Renal cortical epithelial cell (primary cell): Measurements from ENCODE around the gene CHSY3. TPM values are rescaled to one million over a fixed set of nuclear protein-coding genes. Genes with fewer than 3 reads are reported as not detected.

Experiments
- DNase-seq: peaks from one replicate; pipeline ENCODE4 v3.0.0-alpha.2; 2011; ENCODE audit warnings: low read depth
- total RNA-seq: library from RNA; depleted of rRNA; stranded (reverse); fragments of >200 nt; gene quantifications from 2 replicates; pipeline ENCODE4 v1.2.3, GENCODE V29; 2014

Gene CHSY3
- total RNA-seq, 1 donor from 2014 or later = 0.70 TPM

DNA sequence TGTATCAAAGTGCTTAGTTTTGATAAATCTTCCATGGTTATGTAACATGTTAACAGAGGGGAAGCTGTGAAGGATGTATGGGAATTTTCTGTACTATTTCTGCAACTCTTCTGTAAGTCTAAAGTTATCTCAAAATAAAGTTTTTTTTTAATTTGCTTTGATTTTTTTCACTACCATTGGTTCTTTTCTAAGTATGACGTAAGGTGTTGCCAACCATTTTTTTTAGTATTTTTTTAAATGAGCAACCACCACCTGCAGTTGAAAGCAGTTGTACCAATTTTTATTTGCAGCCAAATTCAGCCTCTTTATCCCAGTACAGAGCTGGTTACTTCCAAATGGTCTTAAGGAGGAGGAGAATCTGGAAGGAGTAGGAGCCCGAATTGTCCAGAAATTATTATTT lies 192.2 kb downstream of the CHSY3 start:
- DNase-seq = no peak

DNA sequence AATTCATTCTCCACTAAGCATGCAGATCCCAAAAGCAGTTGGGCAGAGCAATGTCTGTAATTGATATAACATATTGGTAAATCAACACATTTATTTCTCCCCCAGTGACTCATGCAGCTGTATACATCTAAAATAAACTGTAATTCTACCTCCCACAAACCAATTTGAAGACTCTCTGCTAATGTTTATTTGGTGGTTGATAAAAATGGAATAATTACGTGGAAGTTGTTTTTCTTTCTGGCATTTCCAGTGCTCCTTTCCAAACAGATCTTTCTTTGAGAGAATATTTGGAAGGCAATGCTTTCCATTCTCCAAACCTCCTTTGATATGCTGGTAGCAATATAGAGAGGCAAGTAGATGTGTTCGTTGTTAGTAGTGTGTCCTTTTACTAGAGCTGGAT lies 194.7 kb downstream of the CHSY3 start:
- no peak for DNase-seq

DNA sequence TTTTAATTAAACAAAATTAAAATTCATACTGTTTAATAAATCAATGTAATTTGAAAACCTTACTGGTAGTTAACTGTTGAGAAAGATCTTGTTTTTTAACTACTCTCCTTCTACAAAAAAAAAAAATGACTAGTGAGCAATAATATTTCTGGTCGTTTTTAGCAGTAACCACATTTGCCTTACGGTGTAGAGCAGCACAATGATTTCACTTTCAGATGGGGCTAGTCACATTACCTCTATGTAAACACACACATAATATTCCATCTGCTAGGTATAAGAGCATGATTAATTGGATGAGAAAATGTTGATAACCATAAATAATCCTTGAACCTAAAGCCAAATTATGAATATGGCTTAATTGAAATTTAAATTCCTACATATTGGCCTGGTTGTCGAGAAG lies 198.1 kb downstream of the CHSY3 start:
- no peak for DNase-seq

- no peak for DNase-seq
Measured at GRCh38 chr5:130102960-130103359, 198.7 kb downstream of the CHSY3 start.

DNA sequence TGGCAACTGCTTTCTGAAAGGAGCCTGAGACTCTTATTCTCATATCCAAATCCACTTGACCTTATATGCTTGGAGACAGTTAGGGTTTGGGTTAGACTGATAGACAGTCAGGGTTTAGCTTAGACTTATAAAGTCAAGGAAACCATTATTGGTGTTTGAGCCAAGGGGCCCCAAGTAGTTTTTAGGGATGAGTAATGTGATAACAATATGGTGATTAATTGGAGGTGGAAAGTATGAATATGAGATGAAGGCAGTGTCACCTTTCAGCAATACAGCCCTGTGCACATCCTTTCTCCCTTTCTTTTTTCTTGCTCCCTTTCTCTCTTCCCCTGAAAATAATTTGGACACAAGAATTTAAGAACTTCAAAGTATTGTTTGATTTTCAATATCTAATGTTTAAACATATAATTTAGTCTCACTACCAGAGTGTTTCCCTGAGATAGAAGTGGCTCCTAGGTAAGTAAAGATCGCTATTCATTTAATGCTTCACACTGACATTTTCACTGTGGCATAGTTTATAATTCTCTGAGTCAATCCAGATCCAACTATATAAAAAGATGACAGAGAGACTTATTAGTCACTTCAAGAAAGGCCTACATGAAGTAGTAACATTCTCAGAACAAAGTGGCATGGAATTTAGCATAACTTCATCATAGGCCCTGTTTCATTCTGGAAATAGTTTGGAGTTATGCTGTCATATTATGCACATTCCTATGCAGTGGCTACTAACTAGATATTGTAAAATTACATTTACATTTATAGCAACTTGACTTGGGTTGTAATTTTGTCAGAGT lies 200.8 kb downstream of the CHSY3 start:
- DNase-seq = no peak

GRCh38 chr5:130106480-130106879 lies 202.2 kb downstream of the CHSY3 start:
- DNase-seq = no peak

DNA sequence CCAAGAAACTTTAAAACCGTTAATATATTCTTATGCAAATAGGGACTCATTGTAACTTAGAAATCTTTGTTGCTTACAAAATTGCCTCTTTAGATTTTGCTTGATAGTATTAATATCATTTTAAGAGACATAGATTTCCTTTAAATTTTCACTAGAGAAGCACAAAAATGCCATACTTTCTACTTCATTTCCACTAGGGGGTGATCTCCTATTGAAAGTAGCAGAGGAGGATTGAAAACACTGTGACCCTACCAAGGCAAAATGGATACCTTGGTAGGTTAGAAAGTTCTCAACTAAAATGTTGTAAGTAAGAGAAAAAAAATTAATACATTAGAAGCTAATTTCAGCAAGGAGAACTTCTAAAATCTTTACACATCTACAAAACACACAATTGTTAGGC lies 204.9 kb downstream of the CHSY3 start:
- peak; percentile 52 for DNase-seq

- no peak for DNase-seq
Measured at GRCh38 chr5:130110328-130110727, 206.1 kb downstream of the CHSY3 start.

DNA sequence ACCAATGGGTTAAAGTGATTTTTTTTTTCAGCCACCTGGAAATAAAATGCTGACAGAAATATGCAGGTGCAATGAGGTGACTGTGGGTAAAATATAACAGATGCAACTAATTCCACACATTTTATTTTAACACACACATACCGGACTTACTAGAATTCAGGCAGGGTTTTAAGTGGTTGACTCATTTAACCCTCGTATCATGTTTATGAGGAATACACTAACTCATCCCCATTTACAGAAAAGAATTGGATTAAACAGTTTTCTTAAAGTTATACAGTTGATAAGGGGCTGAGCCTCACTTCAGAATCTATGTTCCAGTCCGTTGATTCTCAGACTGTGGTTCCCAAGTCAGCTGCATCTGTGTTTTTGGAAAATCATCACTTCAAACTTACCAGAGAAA lies 207.5 kb downstream of the CHSY3 start:
- no peak for DNase-seq

- no peak for DNase-seq
Measured at GRCh38 chr5:130112246-130112645, 208.0 kb downstream of the CHSY3 start.

DNA sequence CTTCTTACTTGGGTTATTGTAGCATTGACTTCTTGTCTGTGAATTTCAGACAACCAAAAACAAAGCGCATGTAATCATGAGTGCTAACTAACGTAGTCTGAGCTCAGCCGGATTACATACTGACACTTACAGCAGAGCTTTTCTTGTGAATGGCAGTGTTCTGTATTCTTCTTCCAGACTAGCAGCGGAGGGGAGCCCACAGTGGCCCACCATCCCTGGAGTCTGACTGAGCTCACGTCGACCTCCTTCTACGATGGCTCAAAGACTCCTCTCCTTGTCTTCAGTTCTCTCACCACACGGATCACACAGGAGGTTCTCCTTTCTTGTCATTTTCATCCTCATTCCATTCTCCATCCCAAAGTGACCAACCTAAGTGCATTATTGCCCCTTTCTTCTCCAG lies 211.4 kb downstream of the CHSY3 start:
- DNase-seq = no peak

GRCh38 chr5:130116462-130116861 lies 212.2 kb downstream of the CHSY3 start:
- DNase-seq = no peak

- DNase-seq = no peak
Measured at GRCh38 chr5:130116972-130117371, 212.7 kb downstream of the CHSY3 start.

GRCh38 chr5:130126746-130127145 lies 222.5 kb downstream of the CHSY3 start:
- DNase-seq = no peak

DNA sequence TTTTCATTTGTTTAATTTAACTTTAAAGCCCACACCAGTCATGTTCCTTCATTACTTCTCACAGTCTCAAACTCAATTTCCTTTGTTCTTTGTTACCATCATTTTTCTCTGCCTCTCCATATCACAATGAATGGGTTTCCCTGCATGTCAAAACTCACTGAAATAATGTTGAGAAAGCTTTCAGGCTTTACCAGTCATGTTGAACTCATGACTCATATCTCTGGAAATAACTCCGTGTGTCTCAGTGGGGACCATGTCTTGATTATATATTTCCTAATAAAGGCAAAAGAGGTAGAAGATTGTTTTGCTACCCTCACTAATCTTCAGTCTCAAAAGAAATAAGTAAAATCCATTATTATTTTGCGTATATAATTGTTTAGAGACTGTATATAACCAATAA lies 231.2 kb downstream of the CHSY3 start:
- DNase-seq = peak; percentile 85

GRCh38 chr5:130136300-130136699 lies 232.0 kb downstream of the CHSY3 start:
- no peak for DNase-seq

DNA sequence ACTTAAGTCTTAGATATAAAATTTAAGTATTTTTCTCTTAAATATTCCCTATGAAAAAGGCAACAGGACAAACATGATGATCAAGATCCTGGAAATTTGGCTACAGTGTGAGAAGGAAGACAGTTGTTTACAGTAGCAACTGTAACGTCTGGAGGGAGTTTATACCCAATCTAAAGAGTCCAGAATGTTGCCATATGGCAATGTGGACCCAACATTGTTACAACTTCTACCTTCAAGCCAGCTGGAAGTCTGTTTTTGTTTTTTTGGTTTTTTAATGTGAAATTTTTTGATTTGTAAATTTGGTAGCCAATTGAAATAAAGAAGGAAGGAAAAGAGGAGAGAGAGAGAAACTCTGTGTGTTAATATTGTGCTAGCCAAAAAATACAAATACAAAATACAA lies 233.4 kb downstream of the CHSY3 start:
- DNase-seq = no peak

- no peak for DNase-seq
Measured at GRCh38 chr5:130138406-130139045, 234.3 kb downstream of the CHSY3 start.

- DNase-seq = peak; percentile 28
Measured at GRCh38 chr5:130141659-130142320, 237.5 kb downstream of the CHSY3 start.

DNA sequence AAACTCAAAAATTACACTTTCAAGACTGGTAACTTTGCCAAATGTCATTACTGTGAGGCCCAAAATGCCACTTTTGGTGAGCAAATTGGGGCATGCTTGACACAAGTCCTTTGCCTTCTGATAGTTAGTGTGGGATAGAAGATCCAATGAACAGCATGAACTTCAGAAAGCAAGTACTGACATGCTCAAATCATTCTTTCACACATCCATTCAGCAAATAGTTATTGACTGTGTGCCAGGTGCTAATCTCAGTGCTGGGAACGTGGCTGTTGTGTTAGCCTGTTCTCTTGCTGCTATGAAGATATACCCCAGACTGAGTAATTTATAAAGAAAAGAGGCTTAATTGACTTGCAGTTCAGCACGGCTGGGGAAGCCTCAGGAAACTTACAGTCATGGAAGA lies 247.0 kb downstream of the CHSY3 start:
- no peak for DNase-seq

DNA sequence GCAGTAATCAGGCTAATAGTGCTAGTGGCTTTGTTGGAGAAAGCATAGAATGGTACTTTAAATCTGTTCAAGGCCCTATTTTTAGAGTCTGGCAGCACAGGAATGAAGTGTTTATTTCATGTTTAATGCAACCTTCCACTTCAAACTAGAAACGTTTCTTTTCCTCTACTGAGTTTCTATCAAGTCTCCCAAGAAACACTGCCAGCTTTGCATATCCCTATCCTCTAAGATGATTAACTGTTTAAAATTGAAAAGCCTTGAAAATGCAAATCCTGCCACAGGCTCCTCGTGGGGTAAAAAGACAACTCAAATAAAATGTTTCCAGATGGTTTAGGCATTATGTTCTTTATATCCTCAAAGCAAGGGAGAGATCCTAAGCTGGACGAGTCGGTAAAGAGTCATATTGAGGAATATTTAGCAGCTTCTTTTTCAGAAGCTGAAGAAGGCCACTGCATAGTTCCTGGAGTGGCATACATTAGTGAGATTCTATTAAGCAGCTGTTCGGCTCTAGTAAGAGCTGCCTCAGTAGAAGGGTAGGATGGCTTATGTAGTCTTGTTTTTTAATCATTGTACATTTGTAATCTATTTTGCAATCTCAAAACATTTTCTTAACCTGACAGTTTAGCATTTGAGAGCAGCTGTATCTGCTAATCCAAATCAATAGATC lies 251.2 kb downstream of the CHSY3 start:
- no peak for DNase-seq

DNA sequence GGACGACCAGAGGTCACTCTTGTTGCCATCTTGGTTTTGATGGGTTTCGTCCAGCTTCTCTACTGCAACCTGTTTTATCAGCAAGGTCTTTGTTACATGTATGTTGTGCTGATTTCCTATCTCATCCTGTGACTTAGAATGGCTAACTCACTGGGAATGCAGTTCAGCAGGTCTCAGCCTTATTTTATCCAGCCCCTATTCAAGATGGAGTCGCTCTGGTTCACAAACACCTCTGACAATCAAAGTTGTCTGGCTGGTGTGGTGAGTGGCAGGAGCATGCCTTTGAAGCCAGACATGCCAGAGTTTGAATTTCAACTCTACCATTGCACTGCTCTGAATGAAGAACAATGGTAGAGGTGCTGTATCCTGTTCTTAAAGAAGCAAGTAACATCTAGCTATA lies 253.8 kb downstream of the CHSY3 start:
- no peak for DNase-seq

DNA sequence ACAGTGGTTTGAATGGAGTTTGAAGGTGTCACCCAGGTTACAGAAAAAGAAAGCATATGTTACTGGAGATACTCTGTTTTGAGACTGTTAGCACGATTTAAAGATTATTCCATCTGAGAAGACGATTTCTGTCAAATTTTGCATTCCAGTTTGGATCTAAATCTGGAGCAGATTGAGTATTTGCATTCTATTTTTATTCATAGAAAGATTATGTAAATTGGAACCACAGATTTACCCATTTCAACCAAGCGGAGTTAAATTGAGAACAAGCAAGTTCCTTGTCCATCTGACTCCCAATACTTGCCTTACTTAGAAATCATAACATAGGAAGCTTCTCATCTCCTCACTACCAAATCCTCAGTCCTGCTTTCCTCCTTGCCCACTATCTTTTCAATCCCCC lies 255.7 kb downstream of the CHSY3 start:
- DNase-seq = no peak
